Activated naive CD4-positive, alpha-beta T cell treated with anti-CD3 and anti-CD28 coated beads, Interleukin-2, amount 10 ng/mL, durations not matched to agents 7 days and 5 days (primary cell): ENCODE measurements around the gene PSMB10.
"Not testable (repeated sequence)": the region's sequence is repeated elsewhere in the genome, so short reads cannot be mapped to it uniquely, and the experiment has no call there.

Experiments
- CTCF ChIA-PET: fragments of 350-600 bp; sonication (Branson Sonifier 250); formaldehyde crosslinking; loops from one replicate; lab custom pipeline; 2021; ENCODE audit warnings: antibody characterized with exemption; lab: Charles Lee
- DNase-seq: peaks from one replicate; pipeline ENCODE4 v3.0.0-alpha.2; 2020
- H3K27ac Mint-ChIP-seq: one replicate; pipeline ENCODE4 v1.8.0; 2021; ENCODE audit warnings: mild to moderate bottlenecking, moderate library complexity, mixed read lengths
- H3K27me3 Mint-ChIP-seq: one replicate; pipeline ENCODE4 v1.8.0; 2021; ENCODE audit warnings: mild to moderate bottlenecking, mixed read lengths
- H3K36me3 Mint-ChIP-seq: one replicate; pipeline ENCODE4 v1.8.0; 2021; ENCODE audit warnings: mixed read lengths
- H3K4me1 Mint-ChIP-seq: one replicate; pipeline ENCODE4 v1.8.0; 2021; ENCODE audit warnings: mixed read lengths
- H3K4me3 Mint-ChIP-seq: one replicate; pipeline ENCODE4 v1.8.0; 2021; ENCODE audit warnings: mild to moderate bottlenecking, moderate library complexity, mixed read lengths
- H3K9me3 Mint-ChIP-seq: one replicate; pipeline ENCODE4 v1.8.0; 2021; ENCODE audit warnings: mixed read lengths

PSMB10 gene

DNA sequence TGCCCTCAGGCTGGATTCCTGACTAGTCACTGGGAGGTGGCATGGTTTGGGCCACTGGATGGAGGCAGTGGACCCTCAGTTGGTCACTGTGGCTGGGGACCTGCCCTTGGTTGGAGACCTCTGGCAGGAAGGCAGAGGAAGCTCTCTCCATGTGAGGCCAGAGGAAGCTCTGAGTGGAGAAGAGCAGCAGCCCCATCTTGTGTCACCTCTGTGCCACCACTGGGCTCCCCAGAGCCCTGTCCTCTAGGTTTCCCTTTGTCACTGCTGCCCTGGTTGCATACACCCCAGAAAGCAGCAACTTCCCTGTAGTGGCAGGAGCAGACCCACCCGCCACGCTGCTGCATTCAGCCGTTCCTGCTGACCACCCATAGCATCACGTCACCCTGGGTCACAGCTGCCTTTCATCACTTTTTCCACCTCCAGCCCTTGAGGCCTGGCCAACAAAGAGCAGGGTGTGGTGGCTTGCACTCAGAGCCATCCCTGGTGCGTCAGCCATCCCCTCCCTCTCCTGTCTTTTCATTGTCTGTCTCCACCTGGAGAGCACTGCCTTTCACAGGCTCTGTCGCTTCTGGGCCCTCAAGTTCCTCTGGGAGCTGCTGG is 16.9 kb downstream of the PSMB10 start:
- Mint-ChIP-seq H3K9me3 (no peaks in the 10 kb centered on the region), H3K27ac (no peak overlapping the region), H3K4me3 (no peak overlapping the region), H3K36me3 (no peaks in the 10 kb centered on the region), H3K4me1 (peaks cover 14% of the 10 kb centered on the region), H3K27me3 (no peaks in the 10 kb centered on the region)
- CTCF ChIA-PET, result interaction anchor here (0.6 to 4.8 kb wide), 7 partner anchors 10 to 113 kb away, joined by 3 to 34 read pairs (median 3); partner anchors contain the start of gene TSNAXIP1
- no peak for DNase-seq

GRCh38 chr16:67917852-67918236 is 18.8 kb downstream of the PSMB10 start:
- Mint-ChIP-seq H3K9me3 (no peaks in the 10 kb centered on the region), H3K27ac (no peak overlapping the region), H3K36me3 (peaks cover 2% of the 10 kb centered on the region), H3K4me3 (no peak overlapping the region), H3K27me3 (no peaks in the 10 kb centered on the region), H3K4me1 (peaks cover 14% of the 10 kb centered on the region)
- CTCF ChIA-PET, result interaction anchor here (0.7 to 2.4 kb wide), 5 partner anchors 11 to 101 kb away, joined by 3 to 10 read pairs (median 6); no protein-coding TSS in a partner anchor
- DNase-seq, result no peak

DNA sequence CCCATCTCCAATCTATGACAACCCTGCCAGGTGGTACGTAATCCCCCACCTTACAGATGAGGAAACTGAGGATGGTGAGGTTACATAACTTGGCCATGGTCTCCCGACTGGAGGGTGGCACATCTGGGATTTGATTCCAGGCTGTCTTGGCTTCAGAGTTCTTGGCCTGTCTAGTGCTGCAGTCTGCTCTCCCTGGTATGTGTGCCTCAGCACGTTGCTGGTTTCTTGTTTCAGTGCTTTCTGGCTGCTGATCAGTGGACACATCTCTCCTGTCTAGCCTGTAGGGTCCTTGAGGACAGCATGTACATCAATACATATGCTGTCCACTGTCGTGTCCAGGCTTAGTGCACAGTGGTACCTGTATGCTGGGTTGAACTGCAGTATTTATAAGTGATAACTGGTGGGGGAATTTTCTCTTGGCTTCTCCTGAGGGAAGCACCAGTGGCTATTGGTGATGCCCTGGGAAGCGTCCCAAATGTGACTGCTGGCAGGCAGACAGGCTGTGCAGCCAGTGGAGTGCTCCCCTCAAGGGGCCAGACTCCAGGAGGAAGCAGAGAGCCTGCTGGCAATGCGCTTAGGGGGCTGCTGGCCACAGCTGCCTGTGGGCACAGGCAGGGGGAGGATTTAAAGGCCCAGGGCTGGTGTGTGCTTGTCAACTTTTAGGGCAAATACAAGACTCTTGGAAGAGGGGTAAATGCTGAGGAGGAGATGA is 19.4 kb downstream of the PSMB10 start:
- peaks cover 2% of the 10 kb centered on the region for H3K36me3 Mint-ChIP-seq
- H3K4me1 Mint-ChIP-seq, result peaks cover 14% of the 10 kb centered on the region
- H3K9me3 Mint-ChIP-seq, result no peaks in the 10 kb centered on the region
- no peak overlapping the region for H3K4me3 Mint-ChIP-seq
- H3K27me3 Mint-ChIP-seq, result no peaks in the 10 kb centered on the region
- DNase-seq, result no peak
- no peak overlapping the region for H3K27ac Mint-ChIP-seq
- CTCF ChIA-PET, result interaction anchor here (0.7 to 7.6 kb wide), 6 partner anchors 11 to 101 kb away, joined by 3 to 39 read pairs (median 7); partner anchors contain the start of gene NRN1L

- no peak overlapping the region for H3K4me3 Mint-ChIP-seq
- DNase-seq, result no peak
- peaks cover 12% of the 10 kb centered on the region for H3K4me1 Mint-ChIP-seq
These were observed 20.6 kb downstream of the PSMB10 start for GRCh38 chr16:67915831-67916723.

GRCh38 chr16:67915496-67915769 is 21.2 kb downstream of the PSMB10 start:
- not testable (repeated sequence) for H3K36me3 Mint-ChIP-seq, H3K4me3 Mint-ChIP-seq, DNase-seq, H3K27ac Mint-ChIP-seq, H3K9me3 Mint-ChIP-seq, H3K27me3 Mint-ChIP-seq
- CTCF ChIA-PET, result interaction anchor here (0.6 to 7.6 kb wide), 5 partner anchors 12 to 394 kb away, joined by 3 to 39 read pairs (median 3); partner anchors contain the start of gene NRN1L
- H3K4me1 Mint-ChIP-seq, result peaks cover 15% of the 10 kb centered on the region

More at GRCh38 chr16:67915831-67916723, 20.6 kb downstream of the PSMB10 start:
- Mint-ChIP-seq H3K36me3 (peaks cover 2% of the 10 kb centered on the region), H3K27me3 (no peaks in the 10 kb centered on the region), H3K27ac (no peak overlapping the region), H3K9me3 (no peaks in the 10 kb centered on the region)
- CTCF ChIA-PET, result interaction anchor here (0.7 to 7.6 kb wide), 5 partner anchors 11 to 395 kb away, joined by 3 to 39 read pairs (median 4); partner anchors contain the start of gene NRN1L

DNA sequence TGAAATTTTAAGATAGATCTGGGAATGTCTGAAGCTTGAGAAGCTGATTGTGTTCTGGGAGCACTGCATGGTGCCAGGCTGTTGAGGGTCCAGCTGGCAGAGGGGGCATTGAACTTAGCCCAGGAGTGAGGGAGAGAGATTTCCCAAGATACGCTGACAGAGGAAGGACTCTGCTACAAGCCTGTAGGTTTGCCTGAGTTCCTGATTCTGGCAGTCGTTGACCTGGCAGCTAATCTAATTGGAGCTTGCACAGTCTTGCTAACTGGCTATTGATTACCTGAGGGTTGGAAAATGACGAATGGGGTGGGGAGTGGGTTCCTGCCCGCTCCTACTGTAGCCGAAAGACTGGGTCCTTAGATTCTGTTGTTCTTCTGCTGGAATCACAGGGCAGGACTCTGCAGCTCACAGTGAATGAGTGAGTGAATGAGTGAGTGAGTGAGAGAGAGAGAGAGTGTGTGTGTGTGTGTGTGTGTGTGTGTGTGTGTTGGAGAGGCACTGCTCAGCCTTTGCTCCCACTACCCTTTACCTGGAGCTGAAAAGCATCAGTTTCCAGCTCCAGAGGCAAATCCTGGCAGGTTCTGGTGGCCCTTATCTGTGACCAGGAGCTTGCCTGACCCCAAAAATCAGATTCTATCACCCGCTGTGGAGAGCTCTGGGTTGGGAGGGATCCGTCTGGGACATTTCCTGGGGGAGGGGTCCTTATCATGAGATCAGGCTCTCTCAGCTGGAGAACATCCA is 21.7 kb downstream of the PSMB10 start:
- H3K4me1 Mint-ChIP-seq, result peaks cover 20% of the 10 kb centered on the region
- H3K4me3 Mint-ChIP-seq, result no peak overlapping the region
- DNase-seq, result no peak
- H3K9me3 Mint-ChIP-seq, result no peaks in the 10 kb centered on the region
- no peak overlapping the region for H3K27ac Mint-ChIP-seq
- CTCF ChIA-PET, result interaction anchor here (0.6 to 7.6 kb wide), 6 partner anchors 12 to 394 kb away, joined by 3 to 39 read pairs (median 3); partner anchors contain the start of gene NRN1L
- H3K27me3 Mint-ChIP-seq, result no peaks in the 10 kb centered on the region
- peaks cover 8% of the 10 kb centered on the region for H3K36me3 Mint-ChIP-seq

DNA sequence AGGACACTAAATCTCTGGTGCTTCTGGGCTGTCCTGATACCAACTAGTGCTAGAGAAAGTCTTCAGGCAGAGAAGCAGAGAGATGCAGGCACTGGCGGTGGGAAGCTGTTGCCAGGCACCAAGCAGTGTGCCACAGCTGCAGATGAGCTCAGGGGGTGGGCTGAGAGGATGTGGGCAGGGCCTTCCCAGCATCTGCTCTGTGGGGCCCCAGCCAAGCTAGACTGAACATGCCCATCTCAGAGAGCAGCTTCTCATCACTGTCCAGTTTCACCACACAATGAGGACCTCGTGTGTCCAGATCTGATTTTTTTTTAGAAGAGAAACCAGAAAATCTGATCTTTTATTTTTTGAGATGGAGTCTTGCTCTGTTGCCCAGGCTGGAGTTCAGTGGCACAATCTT is 26.5 kb downstream of the PSMB10 start:
- CTCF ChIA-PET, result interaction anchor here (0.6 to 7.6 kb wide), 4 partner anchors 27 to 389 kb away, joined by 3 to 39 read pairs (median 6); partner anchors contain the start of gene NRN1L
- Mint-ChIP-seq H3K9me3 (no peaks in the 10 kb centered on the region), H3K27ac (no peak overlapping the region)

GRCh38 chr16:67909056-67909742 is 27.5 kb downstream of the PSMB10 start:
- H3K4me3 Mint-ChIP-seq, result no peak overlapping the region

More for the DNA sequence above, 26.5 kb downstream of the PSMB10 start:
- peak; percentile 55 for DNase-seq
- Mint-ChIP-seq H3K36me3 (peaks cover 15% of the 10 kb centered on the region), H3K4me3 (no peak overlapping the region), H3K4me1 (peaks cover 21% of the 10 kb centered on the region), H3K27me3 (no peaks in the 10 kb centered on the region)

GRCh38 chr16:67907397-67908180 is 29.1 kb downstream of the PSMB10 start:
- CTCF ChIA-PET, result interaction anchor here (1.1 kb wide), 1 partner anchor 23 kb away, joined by 4 read pairs; no protein-coding TSS in a partner anchor
- H3K4me3 Mint-ChIP-seq, result no peak overlapping the region
- H3K27me3 Mint-ChIP-seq, result no peaks in the 10 kb centered on the region
- no peak overlapping the region for H3K27ac Mint-ChIP-seq
- peaks cover 18% of the 10 kb centered on the region for H3K4me1 Mint-ChIP-seq
- no peaks in the 10 kb centered on the region for H3K9me3 Mint-ChIP-seq
- H3K36me3 Mint-ChIP-seq, result peaks cover 17% of the 10 kb centered on the region
- DNase-seq, result no peak

More at GRCh38 chr16:67909056-67909742, 27.5 kb downstream of the PSMB10 start:
- no peak for DNase-seq
- Mint-ChIP-seq H3K27me3 (no peaks in the 10 kb centered on the region), H3K36me3 (peaks cover 15% of the 10 kb centered on the region), H3K9me3 (no peaks in the 10 kb centered on the region), H3K27ac (no peak overlapping the region), H3K4me1 (peaks cover 18% of the 10 kb centered on the region)
- CTCF ChIA-PET, result interaction anchor here (7.6 kb wide), 1 partner anchor 26 kb away, joined by 39 read pairs; the partner anchor contains the start of gene NRN1L

GRCh38 chr16:67902831-67903230 is 33.8 kb downstream of the PSMB10 start:
- Mint-ChIP-seq H3K9me3 (no peaks in the 10 kb centered on the region), H3K36me3 (peaks cover 5% of the 10 kb centered on the region), H3K4me3 (no peak overlapping the region), H3K27ac (no peak overlapping the region), H3K27me3 (no peaks in the 10 kb centered on the region), H3K4me1 (peaks cover 5% of the 10 kb centered on the region)
- CTCF ChIA-PET, result interaction anchor here (0.8 kb wide), 1 partner anchor 18 kb away, joined by 3 read pairs; no protein-coding TSS in a partner anchor
- DNase-seq, result no peak

- Mint-ChIP-seq H3K9me3 (no peaks in the 10 kb centered on the region), H3K4me3 (no peak overlapping the region), H3K36me3 (peaks cover 5% of the 10 kb centered on the region), H3K4me1 (peaks cover 9% of the 10 kb centered on the region), H3K27me3 (no peaks in the 10 kb centered on the region), H3K27ac (no peak overlapping the region)
- no peak for DNase-seq
- CTCF ChIA-PET, result interaction anchor here (1.0 to 1.3 kb wide), 2 partner anchors 18 to 229 kb away, joined by 3 read pairs; no protein-coding TSS in a partner anchor
These were observed 34.9 kb downstream of the PSMB10 start for GRCh38 chr16:67901734-67902133.

- Mint-ChIP-seq H3K4me3 (no peak overlapping the region), H3K27ac (no peak overlapping the region), H3K27me3 (no peaks in the 10 kb centered on the region), H3K9me3 (no peaks in the 10 kb centered on the region), H3K4me1 (peaks cover 33% of the 10 kb centered on the region), H3K36me3 (peaks cover 1% of the 10 kb centered on the region)
- CTCF ChIA-PET, result interaction anchor here (1.3 to 2.3 kb wide), 3 partner anchors 14 to 81 kb away, joined by 3 to 8 read pairs (median 3); partner anchors contain the start of gene NRN1L
- no peak for DNase-seq
These were observed 39.4 kb downstream of the PSMB10 start for GRCh38 chr16:67897231-67897630.
